CD14-positive monocyte (primary cell): Measurements from ENCODE around the gene ADA. TPM values are rescaled to one million over a fixed set of nuclear protein-coding genes. Genes with fewer than 3 reads are reported as not detected.

Experiments
- DNase-seq, 3 donors: peaks; one replicate each; pipeline ENCODE4 v3.0.0-alpha.2; 2011 to 2022
- H2AFZ ChIP-seq: 2 replicates; pipeline ENCODE4 v1.6.0; 2012; ENCODE audit warnings: mild to moderate bottlenecking, low read depth, low read length, inconsistent platforms; ENCODE audit not compliant: insufficient read depth, poor library complexity, severe bottlenecking
- H3K27ac ChIP-seq, 2 donors: 1 replicate in 1 of 2; 2 replicates in 1 of 2; pipeline ENCODE4 v1.5.1; 2012 to 2013; ENCODE audit warnings: low read length in 2 of 2, control low read depth in 1 of 2, inconsistent platforms in 1 of 2, low read depth in 1 of 2, mild to moderate bottlenecking in 1 of 2
- H3K27me3 ChIP-seq, 2 donors: one replicate each; pipeline versions ENCODE4 v1.6.0 to v1.6.1; 2011 to 2013; ENCODE audit warnings: low read length in 2 of 2; ENCODE audit not compliant: control insufficient read depth in 2 of 2, insufficient read depth in 2 of 2
- H3K36me3 ChIP-seq, 2 donors: replicated peaks in 1 of 2; 1 replicate in 1 of 2; 2 replicates in 1 of 2; pipeline versions ENCODE4 v1.5.1 to v1.6.1; 2012 to 2013; ENCODE audit warnings: low read length in 2 of 2, control low read depth in 1 of 2, inconsistent platforms in 1 of 2, mild to moderate bottlenecking in 1 of 2; ENCODE audit not compliant: insufficient read depth in 2 of 2, control insufficient read depth in 1 of 2
- H3K4me1 ChIP-seq, 2 donors: 1 replicate in 1 of 2; 2 replicates in 1 of 2; pipeline versions ENCODE4 v1.5.1 to v1.6.1; 2012 to 2013; ENCODE audit warnings: low read length in 2 of 2, control low read depth in 1 of 2, inconsistent platforms in 1 of 2, mild to moderate bottlenecking in 1 of 2, moderate library complexity in 1 of 2; ENCODE audit not compliant: insufficient read depth in 2 of 2, control insufficient read depth in 1 of 2
- H3K4me2 ChIP-seq: replicated peaks from 2 replicates; pipeline ENCODE3; 2012; ENCODE audit warnings: low read length, moderate library complexity, mild to moderate bottlenecking; ENCODE audit not compliant: poor library complexity, severe bottlenecking; ENCODE audit errors: extremely low read depth
- H3K4me3 ChIP-seq, 3 experiments: fragments of 200-600 bp in 1 of 3; sonication (generic) in 1 of 3; replicated peaks in 1 of 3; 1 replicate in 2 of 3; 2 replicates in 1 of 3; pipeline ENCODE4 v1.5.1; 2011 to 2013; ENCODE audit warnings: low read length in 3 of 3, mild to moderate bottlenecking in 3 of 3, control low read depth in 2 of 3, low read depth in 2 of 3, inconsistent platforms in 1 of 3, moderate library complexity in 1 of 3
- H3K79me2 ChIP-seq: 2 replicates; pipeline ENCODE4 v1.6.0; 2012; ENCODE audit warnings: mild to moderate bottlenecking, control low read depth, inconsistent platforms, low read length, moderate library complexity; ENCODE audit not compliant: insufficient read depth
- H3K9ac ChIP-seq: 2 replicates; pipeline ENCODE4 v1.6.0; 2017; ENCODE audit warnings: low read length, mild to moderate bottlenecking; ENCODE audit not compliant: insufficient read depth, poor library complexity, severe bottlenecking
- H3K9me3 ChIP-seq, 2 donors: replicated peaks in 1 of 2; 1 replicate in 1 of 2; 2 replicates in 1 of 2; pipeline versions ENCODE4 v1.5.1 to v1.6.1; 2012 to 2013; ENCODE audit warnings: low read length in 2 of 2, control low read depth in 1 of 2; ENCODE audit not compliant: control insufficient read depth in 1 of 2, insufficient read depth in 1 of 2
- H4K20me1 ChIP-seq: 2 replicates; pipeline ENCODE4 v1.6.0; 2012; ENCODE audit warnings: mild to moderate bottlenecking, low read length, control low read depth, moderate library complexity; ENCODE audit not compliant: insufficient read depth
- H3K27ac Mint-ChIP-seq, 7 donors: one replicate each; pipeline ENCODE4 v1.8.0; 2020; ENCODE audit warnings: mild to moderate bottlenecking in 7 of 7, mixed read lengths in 7 of 7, moderate library complexity in 6 of 7, inconsistent platforms in 2 of 7
- H3K27me3 Mint-ChIP-seq, 3 donors: one replicate each; pipeline ENCODE4 v1.8.0; 2021 to 2022; ENCODE audit warnings: low read depth in 3 of 3, mild to moderate bottlenecking in 3 of 3, mixed read lengths in 3 of 3, moderate library complexity in 3 of 3, inconsistent platforms in 1 of 3
- H3K36me3 Mint-ChIP-seq, 2 donors: one replicate each; pipeline ENCODE4 v1.8.0; 2020; ENCODE audit warnings: mixed read lengths in 2 of 2, inconsistent platforms in 1 of 2, mild to moderate bottlenecking in 1 of 2
- H3K4me1 Mint-ChIP-seq: one replicate; pipeline ENCODE4 v1.8.0; 2020; ENCODE audit warnings: mild to moderate bottlenecking, mixed read lengths
- H3K4me3 Mint-ChIP-seq, 2 donors: one replicate each; pipeline ENCODE4 v1.8.0; 2020; ENCODE audit warnings: mild to moderate bottlenecking in 2 of 2, mixed read lengths in 2 of 2, moderate library complexity in 1 of 2
- H3K9me3 Mint-ChIP-seq, 7 donors: one replicate each; pipeline ENCODE4 v1.8.0; 2020 to 2022; ENCODE audit warnings: mixed read lengths in 7 of 7, mild to moderate bottlenecking in 6 of 7, moderate library complexity in 6 of 7, inconsistent platforms in 2 of 7
- CTCF ChIP-seq: fragments of 200-600 bp; IDR thresholded peaks from one replicate; pipeline ENCODE4 v1.8.0; 2022; ENCODE audit warnings: antibody characterized with exemption, mild to moderate bottlenecking
- WGBS: methylation state at CpG from one replicate; pipeline ENCODE4 v1.1.5; 2013; ENCODE audit warnings: missing lambda C conversion rate; ENCODE audit not compliant: insufficient coverage; 5-methylcytosine and 5-hydroxymethylcytosine counted together
- intact Hi-C, 2 donors: fragments of 100-400 bp; cut with micrococcal nuclease; formaldehyde crosslinking; loops; one replicate each; pipeline versions ENCODE4 v1.15.0 to v1.15.1; 2023
- polyA plus RNA-seq, 3 donors: library from polyadenylated mRNA; depleted of rRNA in 1 of 3; unstranded in 2 of 3; stranded (reverse) in 1 of 3; fragments of 300-500 nt in 2 of 3; fragments of >200 nt in 1 of 3; fragmentation: Illumina TruSeq in 2 of 3; gene quantifications; 1 replicate in 2 of 3; 2 replicates in 1 of 3; pipeline ENCODE4 v1.2.3, GENCODE V29; 2012 to 2021

Gene ADA
- polyA plus RNA-seq, 3 donors, result 11.1 to 17.2 (median 15.6) TPM

- no peak overlapping the region for H2AFZ ChIP-seq
- Mint-ChIP-seq H3K27ac (no peak overlapping the region), H3K27me3 (peaks cover 0 to 1% (median 0%) of the 10 kb centered on the region in 3 donors), H3K4me3 (no peak overlapping the region), H3K4me1 (peaks cover 61% of the 10 kb centered on the region), H3K36me3 (peaks cover 2 to 4% of the 10 kb centered on the region in 2 donors), H3K9me3 (no peaks in the 10 kb centered on the region)
- H3K4me2 ChIP-seq, result no peak overlapping the region
- no peak for TF ChIP-seq CTCF
- intact Hi-C loops, result loop anchor here (5.0 to 10.0 kb wide), 2 partner anchors 55 to 67 kb away; no protein-coding TSS in a partner anchor
- no peaks in the 10 kb centered on the region for H3K27me3 ChIP-seq
- no peaks in the 10 kb centered on the region for H3K36me3 ChIP-seq
- no peaks in the 10 kb centered on the region for H4K20me1 ChIP-seq
- H3K4me1 ChIP-seq, result peaks cover 51 to 61% of the 10 kb centered on the region in 2 donors
- H3K4me3 ChIP-seq, result no peak overlapping the region
- no peaks in the 10 kb centered on the region for H3K79me2 ChIP-seq
- H3K9ac ChIP-seq, result no peak overlapping the region
- H3K27ac ChIP-seq, result no peak overlapping the region
- no peaks in the 10 kb centered on the region for H3K9me3 ChIP-seq
- DNase-seq, result no peak
- WGBS, result no CpG with 5 or more reads among the region's 1 CpG
Measured at GRCh38 chr20:44599715-44600114, 51.8 kb downstream of the ADA start.

GRCh38 chr20:44598423-44599305 is 52.8 kb downstream of the ADA start:
- peak overlapping the region; percentile 46 for H3K4me2 ChIP-seq
- H2AFZ ChIP-seq, result peak overlapping the region; percentile 64
- H3K27me3 Mint-ChIP-seq, result peaks cover 0 to 1% (median 0%) of the 10 kb centered on the region in 3 donors
- peak overlapping the region; percentile 63 to 80 for H3K27ac ChIP-seq
- peak; percentile 32 for TF ChIP-seq CTCF
- H3K79me2 ChIP-seq, result no peaks in the 10 kb centered on the region
- peak overlapping the region in 1 of 3 experiments; percentile 56 for H3K4me3 ChIP-seq
- peak overlapping the region; percentile 82 to 91 (median 84) for H3K27ac Mint-ChIP-seq
- H3K36me3 ChIP-seq, result no peaks in the 10 kb centered on the region
- intact Hi-C loops, result loop anchor here in 1 of 2 donors (10.0 kb wide), 1 partner anchor 54 kb away; no protein-coding TSS in a partner anchor
- H4K20me1 ChIP-seq, result no peaks in the 10 kb centered on the region
- no peaks in the 10 kb centered on the region for H3K27me3 ChIP-seq
- peak; percentile 27 to 58 (median 48) for DNase-seq
- no peaks in the 10 kb centered on the region for H3K9me3 Mint-ChIP-seq
- peak overlapping the region; percentile 30 for H3K9ac ChIP-seq
- peaks cover 71% of the 10 kb centered on the region for H3K4me1 Mint-ChIP-seq
- WGBS, result 0% methylated on average over 1 of the region's 4 CpGs
- H3K9me3 ChIP-seq, result no peaks in the 10 kb centered on the region
- H3K36me3 Mint-ChIP-seq, result peaks cover 2 to 4% of the 10 kb centered on the region in 2 donors
- peaks cover 54 to 63% of the 10 kb centered on the region in 2 donors for H3K4me1 ChIP-seq
- H3K4me3 Mint-ChIP-seq, result peak overlapping the region; percentile 59 to 81
